IPS-NIHi11 (cell line): Measurements from ENCODE around the gene VTN.
A peak's percentile ranks its signal among the peaks of the same experiment; 100 is the strongest.

Source experiments
- DNase-seq: peaks from one replicate; pipeline ENCODE4 v3.0.0; 2012; ENCODE audit warnings: mixed read lengths, low spot score

VTN gene, protein sequence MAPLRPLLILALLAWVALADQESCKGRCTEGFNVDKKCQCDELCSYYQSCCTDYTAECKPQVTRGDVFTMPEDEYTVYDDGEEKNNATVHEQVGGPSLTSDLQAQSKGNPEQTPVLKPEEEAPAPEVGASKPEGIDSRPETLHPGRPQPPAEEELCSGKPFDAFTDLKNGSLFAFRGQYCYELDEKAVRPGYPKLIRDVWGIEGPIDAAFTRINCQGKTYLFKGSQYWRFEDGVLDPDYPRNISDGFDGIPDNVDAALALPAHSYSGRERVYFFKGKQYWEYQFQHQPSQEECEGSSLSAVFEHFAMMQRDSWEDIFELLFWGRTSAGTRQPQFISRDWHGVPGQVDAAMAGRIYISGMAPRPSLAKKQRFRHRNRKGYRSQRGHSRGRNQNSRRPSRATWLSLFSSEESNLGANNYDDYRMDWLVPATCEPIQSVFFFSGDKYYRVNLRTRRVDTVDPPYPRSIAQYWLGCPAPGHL

DNA sequence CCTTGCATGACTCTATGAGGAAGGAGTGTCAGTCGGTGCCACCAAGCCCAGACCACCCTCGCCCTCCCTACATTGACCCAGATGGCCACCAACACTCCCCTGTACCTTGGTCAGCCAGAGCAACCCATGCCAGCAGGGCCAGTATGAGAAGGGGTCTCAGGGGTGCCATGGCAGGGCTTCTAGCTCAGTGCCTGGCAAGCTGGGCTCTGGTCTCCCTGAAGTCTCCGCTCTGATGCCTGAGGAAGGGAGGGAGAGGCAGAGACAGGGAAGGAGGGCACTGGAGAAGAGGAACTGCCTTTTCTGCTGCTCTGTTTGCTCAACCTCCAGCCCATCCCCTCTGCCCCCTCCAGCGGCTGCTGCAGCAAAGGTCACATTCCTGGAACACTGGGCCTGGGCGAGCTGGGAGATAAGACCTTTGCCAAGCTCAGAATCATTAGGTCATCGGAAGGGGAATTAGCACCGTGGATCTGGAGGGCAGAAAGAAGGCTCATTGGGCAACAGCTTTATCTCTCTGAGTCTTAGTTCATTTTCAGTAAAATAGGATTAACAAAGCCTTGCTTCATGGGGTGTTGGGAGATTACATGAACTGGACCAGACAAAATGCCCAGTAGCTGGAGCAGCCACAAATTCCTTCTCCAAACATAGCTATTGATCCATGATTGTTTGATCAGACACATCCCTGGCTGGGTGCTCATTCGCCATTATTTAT lies at the start of gene VTN:
TSS of gene VTN (minus strand) at position 273 of the 709 bp plus-strand sequence. CDS start at position 169, 104 bp downstream.
- peak; percentile 64 for DNase-seq

DNA sequence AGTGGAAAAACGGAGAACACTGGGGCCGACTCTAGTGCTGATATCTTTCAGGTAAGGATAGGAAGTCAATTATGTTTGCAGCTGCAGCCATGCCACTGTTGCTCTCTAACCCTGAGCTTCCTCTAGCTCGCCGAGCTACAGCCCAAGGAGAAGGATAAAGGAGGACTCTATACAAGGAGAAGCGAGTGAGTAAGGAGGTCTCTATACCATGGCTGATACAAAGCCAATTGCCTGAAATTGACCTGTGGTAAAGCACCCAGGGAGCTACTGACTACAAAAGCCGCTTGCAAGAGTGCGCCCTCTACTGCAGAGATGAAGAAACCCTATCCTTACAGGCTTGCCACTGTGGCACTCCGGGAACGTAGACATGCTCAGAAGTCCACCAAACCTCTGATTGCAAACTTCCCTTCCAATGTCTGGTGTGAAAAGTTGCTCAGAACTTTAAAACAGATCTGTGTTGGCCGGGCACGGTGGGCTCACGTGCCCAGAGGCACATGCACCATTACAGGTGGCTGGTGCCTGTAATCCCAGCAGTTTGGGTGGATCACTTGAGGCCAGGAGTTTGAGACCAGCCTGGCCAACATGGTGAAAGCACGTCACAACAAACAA lies 46.7 kb upstream of the VTN start:
- peak; percentile 79 for DNase-seq

DNA sequence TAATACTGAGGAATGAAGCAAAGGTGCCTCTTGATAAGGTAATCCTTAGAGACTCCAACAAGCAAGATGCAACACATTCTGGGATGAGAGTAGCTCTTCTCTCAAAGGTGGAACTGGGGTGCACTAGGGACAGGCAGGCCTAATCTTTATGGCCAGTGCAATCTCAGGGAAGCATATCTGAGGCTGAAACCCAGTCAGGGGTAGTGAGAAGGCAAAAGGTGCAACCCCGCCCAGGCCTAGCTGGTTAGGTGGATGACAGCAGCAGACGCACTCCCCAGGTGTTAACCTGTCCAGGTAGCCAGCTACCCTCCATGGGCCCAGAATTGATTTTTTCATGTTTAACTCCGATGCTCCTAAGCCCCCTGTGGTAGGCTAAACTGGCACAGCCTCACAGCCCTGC lies 45.8 kb upstream of the VTN start:
- DNase-seq = no peak

DNA sequence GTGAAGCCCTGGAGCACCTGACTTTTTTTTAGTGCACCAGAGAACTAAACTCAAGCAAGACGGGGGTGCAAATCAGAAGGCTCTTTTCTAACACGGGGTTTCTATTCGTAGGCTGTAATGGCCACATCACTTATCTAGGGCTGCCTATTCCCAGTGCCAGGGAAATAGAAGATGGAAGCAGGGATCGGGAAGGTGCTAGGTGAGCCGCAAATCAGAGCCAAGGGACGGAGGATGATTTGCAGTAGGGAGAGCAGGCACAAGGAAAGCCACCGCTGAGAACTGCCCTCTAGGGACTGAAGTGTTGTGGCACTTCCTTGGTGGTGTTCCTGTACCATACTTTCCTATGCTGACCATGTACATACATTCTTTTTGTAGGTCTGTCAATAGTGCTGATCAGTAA lies 43.7 kb upstream of the VTN start:
- no peak for DNase-seq

DNA sequence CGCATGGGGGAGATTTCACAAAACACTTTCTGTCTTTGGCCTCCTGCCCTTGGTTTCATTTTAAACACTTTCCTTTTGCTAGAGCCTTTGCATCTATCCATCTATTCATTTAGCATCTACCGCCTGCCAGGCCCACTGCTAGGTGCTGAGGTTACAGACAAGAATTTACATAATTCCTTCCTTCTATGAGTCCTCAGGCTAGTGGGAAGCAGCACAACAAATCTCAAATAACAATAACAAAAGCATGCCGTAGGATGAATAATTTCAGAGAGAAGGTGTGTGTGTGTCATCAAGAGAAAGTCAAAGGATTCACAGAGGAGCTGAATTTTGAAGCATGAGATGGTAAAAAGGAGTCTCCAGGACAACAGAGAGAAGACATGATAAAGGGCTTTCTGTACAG lies 42.0 kb upstream of the VTN start:
- DNase-seq = no peak

DNA sequence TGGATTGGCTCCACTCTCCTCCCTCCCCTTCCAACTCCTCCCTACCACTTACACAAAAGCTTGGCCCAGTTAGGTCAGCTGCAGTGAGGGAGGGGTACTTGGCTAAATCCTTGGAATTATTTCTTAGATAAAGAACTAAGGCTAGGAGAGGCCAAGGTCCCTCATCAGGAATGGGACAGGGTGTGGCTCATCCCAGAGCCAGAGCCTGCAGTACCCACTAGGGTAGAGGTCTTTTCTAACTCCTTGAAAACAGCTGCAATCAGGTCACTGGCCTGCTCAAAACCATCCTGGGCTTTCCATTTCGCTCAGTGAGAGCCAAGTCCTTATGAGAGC lies 37.8 kb upstream of the VTN start:
- peak; percentile 71 for DNase-seq

DNA sequence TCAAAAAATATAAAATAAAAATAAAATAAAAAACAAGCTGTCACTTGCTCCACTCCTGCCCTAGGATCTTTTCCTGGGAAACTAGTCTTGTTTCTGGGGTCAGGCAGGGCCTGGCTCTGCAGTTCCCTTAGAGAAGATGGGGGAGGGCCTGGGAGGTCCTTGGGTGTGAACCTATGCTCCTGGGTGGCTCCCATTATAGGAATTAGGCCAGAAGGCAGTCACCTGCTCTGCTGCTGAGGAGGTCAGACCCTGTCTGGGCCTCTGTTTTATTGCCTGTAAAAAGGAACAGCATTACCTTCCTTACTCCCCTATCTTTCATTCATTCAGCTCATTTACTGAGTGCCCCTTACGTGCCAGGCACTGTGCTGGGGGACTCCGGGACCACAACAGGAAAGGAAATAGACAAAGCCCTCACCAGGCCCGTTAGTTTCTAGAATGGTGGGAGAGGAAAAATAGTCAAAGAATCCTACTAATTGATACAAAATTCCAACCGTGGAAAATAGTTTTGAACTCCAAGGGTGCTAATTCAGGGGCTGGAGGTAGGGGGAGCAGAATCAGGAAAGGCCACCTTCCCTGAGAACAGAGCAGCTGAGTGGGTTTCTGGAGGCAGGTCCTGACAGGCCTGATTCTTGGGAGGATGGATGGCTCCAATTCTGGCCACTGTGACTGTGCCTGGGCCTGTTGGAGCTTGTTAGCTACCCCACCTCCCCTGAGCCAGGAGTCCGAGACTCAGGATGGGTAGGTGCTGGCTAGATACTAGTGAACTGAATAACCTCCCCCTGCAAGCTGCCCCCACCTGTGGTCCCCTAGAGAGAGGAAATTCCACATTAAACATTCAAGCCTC lies 37.2 kb upstream of the VTN start:
- peak; percentile 65 for DNase-seq

DNA sequence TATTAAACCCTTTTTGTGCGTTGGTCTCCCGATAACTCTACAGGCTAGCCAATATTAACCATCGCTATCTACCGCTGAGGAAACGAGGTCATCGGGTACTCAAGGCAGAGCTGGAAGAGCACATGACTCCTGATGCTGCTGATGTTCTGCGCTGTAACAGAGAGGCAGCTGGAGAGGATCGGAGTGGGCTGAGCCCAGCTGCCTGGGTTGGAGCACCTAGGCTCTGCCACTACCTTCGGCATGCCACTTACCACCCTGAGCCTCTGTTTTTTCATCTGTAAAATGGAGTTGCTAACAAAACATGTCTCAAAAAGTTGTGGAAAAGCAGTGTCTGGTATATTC lies 36.3 kb upstream of the VTN start:
- peak; percentile 41 for DNase-seq

DNA sequence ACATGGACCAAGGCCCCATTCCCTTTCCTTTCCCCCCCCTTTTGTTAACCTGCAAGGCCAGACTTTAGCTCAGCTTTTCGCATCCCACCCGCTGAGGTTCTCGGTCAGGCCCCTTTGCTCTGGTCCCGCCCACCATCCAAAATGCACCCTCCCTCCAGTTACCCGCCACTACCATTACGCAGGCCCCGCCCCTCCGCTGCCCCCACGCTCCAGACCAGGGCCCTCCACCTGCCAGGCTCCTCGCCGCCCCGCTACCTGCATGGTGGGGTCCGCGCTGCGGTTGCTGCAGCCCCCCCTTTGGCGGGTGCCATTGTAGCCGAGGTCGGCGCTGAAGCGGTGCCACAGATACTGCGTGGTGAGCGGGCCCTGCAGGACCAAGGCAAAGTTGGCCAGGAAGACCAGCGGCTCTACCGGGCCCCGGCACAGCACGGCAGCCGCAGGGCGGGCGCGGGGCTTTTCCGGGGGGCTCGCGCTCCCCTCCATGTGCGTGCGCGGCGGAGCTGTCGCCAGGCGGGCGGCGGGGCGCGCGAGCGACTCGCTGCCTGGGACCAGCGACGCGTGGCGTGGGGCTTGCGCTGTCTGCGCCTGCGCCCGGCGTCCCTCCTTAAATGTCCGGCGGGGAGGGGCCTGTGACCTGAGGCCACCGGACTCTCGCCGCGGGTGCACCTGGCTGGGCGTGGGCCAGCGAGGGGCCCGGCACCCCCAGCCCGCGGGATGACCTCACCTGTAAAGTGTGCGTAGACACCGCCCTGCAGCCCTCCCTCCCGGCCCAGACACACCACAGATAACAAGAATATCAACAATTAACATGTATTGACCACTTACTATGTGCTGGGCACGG lies 35.7 kb upstream of the VTN start, which contains the start of gene SLC46A1:
TSS of gene SLC46A1 (minus strand) at position 581 of the 841 bp plus-strand sequence. CDS start at position 483, 98 bp downstream.
- DNase-seq = peak; percentile 79

DNA sequence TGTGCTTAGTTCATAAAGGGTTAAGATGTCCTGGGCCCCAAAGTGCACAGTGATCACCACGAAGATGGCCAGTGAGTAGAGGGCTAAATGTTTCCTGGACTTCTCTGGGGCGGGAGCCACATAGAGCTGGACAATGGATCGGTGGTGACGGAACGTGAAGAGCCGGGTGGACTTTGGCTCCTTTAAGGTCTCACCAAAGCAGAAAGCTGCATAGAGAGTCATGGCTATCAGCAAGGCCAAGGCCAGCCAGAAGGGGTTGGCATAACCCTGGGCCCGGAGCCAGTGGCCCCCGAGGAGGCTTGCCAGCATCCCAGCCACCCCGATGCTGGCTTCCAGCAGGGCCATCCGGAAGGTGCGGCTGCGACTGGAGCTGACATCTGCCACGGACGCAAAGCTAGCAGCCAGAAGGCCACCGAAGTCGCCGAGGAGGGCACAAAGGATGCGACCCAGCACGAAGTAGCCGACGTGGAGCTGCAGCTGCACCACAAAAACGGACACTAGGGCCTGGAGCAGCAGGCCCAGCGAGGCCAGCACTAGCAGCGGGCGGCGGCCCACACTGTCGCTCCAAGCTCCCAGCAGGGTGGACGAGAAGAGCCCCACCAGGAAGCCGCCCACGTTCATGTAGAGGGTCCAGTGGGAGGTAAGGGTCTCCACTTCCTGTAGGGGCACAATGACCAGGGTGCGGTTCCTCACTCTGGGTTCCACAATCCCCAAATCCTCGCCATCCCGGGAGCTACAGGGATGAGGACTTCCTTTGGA lies 34.9 kb upstream of the VTN start:
- DNase-seq = no peak

DNA sequence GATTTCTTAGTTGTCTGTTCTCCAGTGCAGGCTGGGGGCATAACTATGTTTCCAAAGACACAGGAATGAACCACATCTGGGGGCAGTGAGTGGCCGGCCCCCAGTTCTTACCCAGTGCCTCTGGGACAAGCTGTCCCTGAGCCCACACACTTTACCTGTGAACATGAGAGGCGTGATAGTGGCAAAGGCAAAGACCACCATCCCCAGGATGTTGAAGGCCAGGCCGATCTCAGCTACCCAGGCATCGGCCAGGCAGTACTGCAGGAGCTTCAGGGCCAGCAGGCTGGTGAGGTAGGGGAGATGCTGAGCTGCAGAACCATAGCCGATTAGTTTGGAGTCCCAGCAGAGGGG lies 34.3 kb upstream of the VTN start:
- DNase-seq = no peak

DNA sequence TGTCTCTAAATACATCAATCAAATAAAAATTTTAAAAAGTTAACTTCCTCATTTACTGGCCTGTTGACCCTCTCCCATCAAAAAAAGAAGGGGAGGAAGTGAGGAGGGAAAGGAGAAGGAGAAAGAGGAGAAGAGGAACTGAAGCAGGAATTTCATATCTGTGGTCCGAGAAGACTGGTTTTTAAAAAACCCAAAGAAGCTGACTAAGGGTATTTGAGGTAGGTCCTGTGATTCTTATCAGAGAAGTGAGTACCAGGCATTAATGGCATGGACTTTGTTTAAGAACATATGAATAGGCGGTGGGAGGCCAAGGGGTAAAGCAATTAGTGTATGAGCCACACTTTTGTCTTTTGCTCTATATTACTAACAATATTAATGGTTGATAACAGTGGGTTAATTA lies 33.9 kb upstream of the VTN start:
- no peak for DNase-seq

DNA sequence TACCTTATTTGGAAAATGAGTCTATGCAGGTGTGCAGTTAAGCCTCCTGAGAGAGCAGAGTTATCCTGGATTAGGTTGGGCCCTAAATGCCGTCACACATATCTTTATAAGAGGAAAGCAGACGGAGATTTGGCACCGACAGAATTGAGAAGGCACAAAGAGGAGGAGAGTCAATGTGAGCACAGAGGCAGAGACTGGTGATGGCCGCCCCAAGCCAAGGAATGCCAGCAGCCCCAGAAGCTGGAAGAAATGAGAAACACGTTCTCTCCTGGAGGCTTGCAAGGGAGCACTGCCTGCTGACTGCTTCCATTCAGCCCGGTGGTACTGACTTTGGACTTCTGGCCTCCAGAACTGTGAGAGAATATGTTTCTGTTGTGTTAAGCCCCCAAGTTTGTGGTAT lies 32.7 kb upstream of the VTN start:
- DNase-seq = no peak

DNA sequence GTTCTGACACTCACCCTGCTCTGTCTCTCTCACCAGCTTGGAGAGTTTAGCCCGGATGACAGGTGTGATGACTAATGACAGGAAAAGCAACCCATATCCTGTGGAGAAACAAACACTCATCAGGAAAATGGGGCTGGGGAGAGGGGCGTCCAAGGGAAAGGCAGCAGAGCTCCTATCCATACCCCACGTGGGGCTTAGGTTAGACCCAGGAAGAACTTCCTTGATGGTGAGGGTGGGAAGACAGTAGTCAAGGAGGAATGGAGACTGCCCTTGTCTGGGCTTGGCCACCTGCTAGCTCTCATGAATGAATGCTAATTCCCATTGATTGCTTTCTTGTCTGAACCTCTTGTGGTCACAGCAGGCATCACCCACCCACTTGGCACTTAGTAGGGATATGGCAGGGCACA lies 32.1 kb upstream of the VTN start:
- DNase-seq = peak; percentile 29

DNA sequence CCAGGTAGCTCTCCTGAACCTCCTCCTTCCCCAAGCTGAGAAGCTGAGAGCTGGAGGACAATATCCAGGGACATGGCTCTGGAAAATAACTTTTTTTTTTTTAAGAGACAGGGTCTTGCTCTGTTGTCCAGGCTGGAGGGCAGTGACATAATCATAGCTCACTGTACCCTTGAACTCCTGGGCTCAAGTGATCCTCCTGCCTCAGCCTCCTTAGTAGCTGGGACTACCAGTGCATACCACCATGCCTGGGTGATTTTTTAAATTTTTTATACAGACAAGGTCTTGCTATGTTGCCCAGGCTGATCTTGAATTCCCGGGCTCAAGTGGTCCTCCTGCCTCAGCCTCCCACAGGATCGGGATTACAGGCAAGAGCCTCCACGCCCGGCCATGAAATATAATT lies 29.7 kb upstream of the VTN start:
- DNase-seq = no peak

DNA sequence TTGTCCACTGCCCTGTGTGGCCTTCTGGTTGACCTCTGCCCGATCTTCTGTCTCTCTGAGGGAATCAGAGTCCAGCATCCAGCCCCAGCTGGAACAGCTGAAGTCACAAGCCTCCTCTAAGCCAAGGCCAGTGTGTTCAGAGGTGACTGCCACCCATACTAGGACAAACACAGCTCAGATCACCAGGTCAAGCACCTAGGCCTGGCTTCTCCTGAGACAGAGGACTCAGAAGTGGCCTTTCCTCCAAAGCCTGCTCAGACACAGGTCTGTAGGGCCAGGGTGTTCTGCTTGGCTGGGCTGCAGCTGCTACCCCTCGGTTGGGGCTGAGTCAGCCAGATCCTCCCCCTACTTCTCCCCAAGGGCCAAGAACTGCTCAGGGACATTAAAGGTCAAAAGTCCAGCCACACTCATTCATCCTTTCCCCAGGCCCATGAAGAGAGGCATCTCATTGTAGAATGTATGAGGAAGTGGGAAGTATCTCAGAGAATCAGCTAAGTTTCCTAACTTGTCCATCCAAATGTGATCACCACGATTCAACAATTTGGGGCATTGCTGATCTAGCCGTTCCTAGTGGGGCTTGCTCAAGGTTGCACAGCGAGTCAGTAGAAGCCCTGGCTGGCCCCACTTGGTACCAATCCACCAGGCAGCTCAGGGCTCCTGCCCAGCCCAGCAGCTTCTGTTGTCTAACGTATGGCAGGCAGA lies 28.3 kb upstream of the VTN start:
- DNase-seq = no peak

DNA sequence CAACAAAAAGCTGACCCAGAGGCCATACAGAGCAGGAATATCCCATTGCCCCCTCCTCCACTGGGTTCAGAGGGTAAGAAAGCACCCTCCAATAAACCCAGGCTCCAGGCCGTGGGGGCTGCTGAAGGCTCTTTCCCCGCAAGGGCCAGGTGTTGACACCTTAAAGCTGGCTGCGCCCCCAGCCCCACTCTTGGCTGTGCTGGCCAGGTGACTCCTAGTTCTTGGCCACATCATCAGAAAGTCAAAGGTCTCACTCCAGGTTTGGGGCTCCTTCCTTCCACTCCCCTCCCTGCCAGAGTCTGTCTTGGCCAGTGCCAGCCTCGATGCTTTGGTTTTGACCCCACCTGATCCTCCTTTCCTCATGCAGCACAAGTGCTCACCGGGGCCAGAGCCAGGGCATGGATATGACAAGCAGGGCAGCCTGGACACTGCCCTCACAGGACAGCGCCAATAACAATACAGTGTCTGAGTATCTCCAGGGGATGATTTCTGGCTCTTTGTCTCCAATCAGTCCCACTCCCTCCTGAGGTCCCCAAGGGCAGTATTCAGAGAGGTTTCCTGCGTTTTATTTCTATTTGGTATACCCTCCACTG lies 27.7 kb upstream of the VTN start:
- no peak for DNase-seq

DNA sequence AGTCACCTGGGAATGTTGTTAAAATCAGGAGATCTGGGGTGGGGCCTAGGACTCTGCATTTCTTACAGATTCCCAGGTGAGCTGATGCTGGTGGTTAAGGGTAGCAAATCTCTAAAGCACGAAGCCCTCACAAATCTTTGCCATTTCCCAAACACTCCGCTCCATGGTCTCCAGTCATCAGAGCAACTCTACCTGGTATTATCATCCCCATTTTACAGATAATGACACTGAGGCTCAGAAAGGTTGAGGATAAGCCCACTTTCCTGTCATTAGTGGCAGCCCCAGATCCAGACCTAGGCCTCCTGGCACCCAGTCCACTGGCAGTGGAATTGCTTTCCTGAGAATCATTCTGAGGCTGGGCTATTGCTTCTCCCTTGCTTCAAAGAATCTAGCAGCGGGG lies 27.2 kb upstream of the VTN start:
- no peak for DNase-seq

DNA sequence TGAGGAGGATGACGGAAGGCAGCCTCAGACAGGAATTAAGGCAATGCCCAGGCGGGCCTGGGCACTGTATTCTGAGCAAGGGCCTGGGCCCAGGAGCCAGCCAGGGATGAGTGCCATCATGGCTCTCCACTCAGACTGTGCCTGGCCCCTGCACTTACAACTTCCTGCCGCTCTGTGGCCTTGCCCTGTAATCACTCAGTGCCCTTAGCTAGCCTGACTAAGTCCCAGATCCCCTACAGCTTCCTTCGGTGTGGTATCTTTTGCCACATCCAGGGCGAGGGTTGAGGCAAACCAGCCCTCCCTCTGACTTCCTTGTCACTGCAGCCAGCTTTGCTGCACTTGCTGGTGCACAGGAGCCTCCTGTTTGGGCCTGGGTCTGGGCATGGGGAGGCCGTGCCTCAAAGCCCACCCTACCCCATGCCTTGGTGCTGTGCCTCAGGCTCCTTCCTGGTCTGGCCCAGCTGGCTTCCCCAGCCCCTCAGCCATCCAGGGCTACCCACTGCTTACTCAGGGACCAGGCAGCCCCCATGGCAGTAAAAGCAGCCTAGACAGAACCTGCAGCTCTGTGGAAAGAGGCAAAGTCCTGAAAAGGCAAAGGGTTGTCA lies 26.6 kb upstream of the VTN start:
- no peak for DNase-seq
